A549 (cell line): Measurements from ENCODE around the gene NYAP1.

Experiments
- CBX8 ChIP-seq: fragments of 200-600 bp; sonication (generic); IDR thresholded peaks from 2 replicates; pipeline ENCODE4 v1.6.1; 2016
- CHD2 ChIP-seq: fragments of 150-350 bp; IDR thresholded peaks from 2 replicates; pipeline ENCODE4 v1.6.1; 2014; ENCODE audit warnings: low read length; ENCODE audit not compliant: partially characterized antibody
- CTCF ChIP-seq: fragments of >200 bp; sonication (Bioruptor Twin); formaldehyde crosslinking; IDR thresholded peaks from 3 replicates; pipeline ENCODE4 v1.5.1; 2016
- POLR2A ChIP-seq: IDR thresholded peaks from 2 replicates; pipeline ENCODE4 v1.6.1; 2012; ENCODE audit warnings: mild to moderate bottlenecking, low read length

GRCh38 chr7:100516135-100516812, 32.5 kb downstream of the NYAP1 start:
- TF ChIP-seq CHD2 = no peak
- no peak for TF ChIP-seq CTCF
- TF ChIP-seq POLR2A = no peak
- TF ChIP-seq CBX8 = no peak
